Karpas-422 (cell line): ENCODE data around the gene PKP1. TPM values are rescaled to one million over a fixed set of nuclear protein-coding genes. Genes with fewer than 3 reads are reported as not detected.

Experiments used
- DNase-seq: peaks from one replicate; pipeline ENCODE4 v3.0.0-alpha.2; 2015
- H2AFZ ChIP-seq: fragments of 200-600 bp; sonication (generic); 2 replicates; pipeline ENCODE4 v1.6.1; 2014; ENCODE audit warnings: antibody characterized with exemption, low read length, mixed read lengths
- H3K27ac ChIP-seq: fragments of 200-600 bp; sonication (generic); 2 replicates; pipeline ENCODE4 v1.5.1; 2014; ENCODE audit warnings: mild to moderate bottlenecking, low read length, moderate library complexity
- H3K27me3 ChIP-seq: fragments of 200-600 bp; sonication (generic); 2 replicates; pipeline ENCODE4 v1.6.1; 2014; ENCODE audit warnings: low read length, mixed read lengths
- H3K36me3 ChIP-seq: fragments of 200-600 bp; sonication (generic); 2 replicates; pipeline ENCODE4 v1.6.1; 2014; ENCODE audit warnings: low read length, mixed read lengths; ENCODE audit not compliant: insufficient read depth
- H3K4me1 ChIP-seq: fragments of 200-600 bp; sonication (generic); 2 replicates; pipeline ENCODE4 v1.6.1; 2014; ENCODE audit warnings: mild to moderate bottlenecking, low read length, mixed read lengths
- H3K4me2 ChIP-seq: fragments of 200-600 bp; sonication (generic); 2 replicates; pipeline ENCODE4 v1.6.1; 2014; ENCODE audit warnings: low read length, low read depth, mild to moderate bottlenecking; ENCODE audit not compliant: poor library complexity, severe bottlenecking
- H3K4me3 ChIP-seq: fragments of 200-600 bp; sonication (generic); 2 replicates; pipeline ENCODE4 v1.5.1; 2014; ENCODE audit warnings: mild to moderate bottlenecking, antibody characterized with exemption, low read length, mixed read lengths
- H3K79me2 ChIP-seq: fragments of 200-600 bp; sonication (generic); 2 replicates; pipeline ENCODE4 v1.6.1; 2014; ENCODE audit warnings: mild to moderate bottlenecking, low read length, mixed read lengths
- H3K9ac ChIP-seq: fragments of 200-600 bp; sonication (generic); 2 replicates; pipeline ENCODE4 v1.6.0; 2014; ENCODE audit warnings: low read length
- H3K9me2 ChIP-seq: fragments of 200-600 bp; sonication (generic), shearing (Covaris generic); replicated peaks from 2 replicates; pipeline ENCODE4 v1.6.0; 2014; ENCODE audit warnings: mild to moderate bottlenecking, low read length, moderate library complexity; ENCODE audit not compliant: insufficient read depth
- H3K9me3 ChIP-seq: fragments of 300-700, 200-600 bp; sonication (generic); 2 replicates; pipeline ENCODE4 v1.6.1; 2014; ENCODE audit warnings: low read length, mixed read lengths
- H4K20me1 ChIP-seq: fragments of 200-600 bp; sonication (generic); 2 replicates; pipeline ENCODE4 v1.6.1; 2014; ENCODE audit warnings: mild to moderate bottlenecking, antibody characterized with exemption, low read length, low read depth; ENCODE audit not compliant: insufficient read depth
- total RNA-seq: library from RNA; depleted of rRNA; stranded (reverse); fragments of >200 nt; shearing (Covaris generic); gene quantifications from 2 replicates; pipeline ENCODE4 v1.2.3, GENCODE V29; 2014; ENCODE audit warnings: low replicate concordance; rRNA removed

PKP1 gene
- total RNA-seq, 1 experiment from 2014 or later, result not detected

DNA sequence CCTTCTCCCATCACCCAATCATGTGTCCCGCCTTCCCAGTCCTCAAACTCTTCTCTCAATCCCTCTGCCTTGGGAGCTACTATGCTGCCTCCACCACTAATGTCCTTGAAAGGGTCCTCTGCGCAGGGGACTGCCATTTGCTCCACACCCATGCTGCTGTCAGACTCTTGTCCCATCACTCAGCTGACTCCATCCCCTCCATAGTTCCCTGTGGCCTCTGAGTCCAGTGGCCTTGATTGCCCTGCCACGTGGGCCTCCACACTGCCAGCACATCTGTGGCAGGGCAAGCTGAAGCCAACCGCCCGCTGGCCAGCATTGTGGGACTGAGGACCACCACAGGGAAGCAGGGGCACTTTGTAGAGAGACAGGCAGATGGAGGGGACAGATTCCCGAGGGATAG lies 95.5 kb downstream of the PKP1 start:
- Histone ChIP-seq H3K4me3 (no peak overlapping the region), H3K4me1 (no peaks in the 10 kb centered on the region), H3K27ac (no peak overlapping the region), H3K36me3 (no peaks in the 10 kb centered on the region), H3K4me2 (no peak overlapping the region), H3K9me2 (no peaks in the 10 kb centered on the region), H3K9me3 (no peaks in the 10 kb centered on the region), H2AFZ (no peak overlapping the region), H4K20me1 (0 out of 2 replicates have a peak, but pooled peaks cover 4% of the 10 kb centered on the region), H3K27me3 (no peaks in the 10 kb centered on the region), H3K9ac (no peak overlapping the region), H3K79me2 (no peaks in the 10 kb centered on the region)
- no peak for DNase-seq

DNA sequence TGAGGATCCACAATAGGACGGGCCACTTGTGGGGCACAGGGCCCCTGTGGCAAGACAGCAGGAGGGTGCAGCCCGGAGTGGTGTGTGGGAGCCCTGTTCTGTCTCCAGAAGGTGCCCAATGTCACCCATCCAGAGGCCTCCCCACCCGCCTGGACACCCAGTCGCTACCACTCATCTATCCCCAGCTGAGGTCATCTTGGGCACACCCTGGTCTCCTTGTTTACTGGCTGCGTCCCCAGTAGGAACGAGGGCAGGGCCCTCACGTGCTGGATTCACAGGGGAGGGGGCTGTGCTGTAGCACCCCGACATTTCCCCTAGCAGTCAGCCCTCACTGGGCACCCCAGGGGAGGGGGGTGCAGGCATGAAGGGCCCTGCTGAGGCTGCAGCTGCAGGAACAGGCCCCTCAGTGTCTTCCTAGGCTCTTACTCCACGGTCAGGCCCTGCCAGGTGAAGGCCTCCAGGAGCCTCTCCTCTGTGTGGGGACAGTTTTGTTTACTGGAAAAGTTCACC lies 96.5 kb downstream of the PKP1 start:
- Histone ChIP-seq H3K4me1 (no peaks in the 10 kb centered on the region), H3K4me3 (no peak overlapping the region), H3K9me3 (no peaks in the 10 kb centered on the region), H2AFZ (no peak overlapping the region), H3K9ac (no peak overlapping the region), H3K27me3 (no peaks in the 10 kb centered on the region), H3K36me3 (no peaks in the 10 kb centered on the region), H3K4me2 (no peak overlapping the region), H3K9me2 (no peaks in the 10 kb centered on the region), H3K79me2 (no peaks in the 10 kb centered on the region), H4K20me1 (peaks cover 4% of the 10 kb centered on the region; the same call in 1 of the 2 replicates), H3K27ac (no peak overlapping the region)
- DNase-seq, result no peak

DNA sequence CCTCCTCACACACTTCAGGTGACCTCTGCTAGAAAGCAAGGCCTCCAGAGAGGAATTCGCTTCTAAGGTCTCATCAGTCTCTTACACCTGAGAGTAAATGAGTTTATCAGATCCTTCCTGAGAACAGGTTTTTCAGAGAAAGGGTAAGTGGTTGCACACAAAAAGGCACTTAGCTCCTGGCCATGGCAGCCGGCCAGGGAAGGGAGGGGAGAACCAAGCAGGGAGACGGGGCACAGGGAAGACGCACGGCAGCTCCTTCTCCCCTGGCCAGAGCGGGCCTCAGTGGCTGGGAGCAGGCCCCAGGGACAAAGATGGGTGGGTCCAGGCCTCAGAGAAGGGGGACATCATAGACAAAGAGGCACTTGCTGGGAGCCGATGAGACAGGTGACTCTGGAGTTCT lies 97.8 kb downstream of the PKP1 start:
- H3K36me3 ChIP-seq, result no peaks in the 10 kb centered on the region
- H3K9me3 ChIP-seq, result no peaks in the 10 kb centered on the region
- no peak overlapping the region for H3K9ac ChIP-seq
- H4K20me1 ChIP-seq, result peaks cover 4% of the 10 kb centered on the region; the same call in 1 of the 2 replicates
- H3K27ac ChIP-seq, result no peak overlapping the region
- no peaks in the 10 kb centered on the region for H3K9me2 ChIP-seq
- no peaks in the 10 kb centered on the region for H3K27me3 ChIP-seq
- no peak overlapping the region for H3K4me3 ChIP-seq
- no peaks in the 10 kb centered on the region for H3K4me1 ChIP-seq
- no peak overlapping the region for H2AFZ ChIP-seq
- H3K79me2 ChIP-seq, result no peaks in the 10 kb centered on the region
- no peak overlapping the region for H3K4me2 ChIP-seq
- no peak for DNase-seq

Other genes with a start within 250 kb of the PKP1 start
- gene CACNA1S, start 171.1 kb upstream of the PKP1 start, total RNA-seq, result not detected in 2 replicates
- gene ASCL5, start 156.3 kb upstream of the PKP1 start, total RNA-seq, result not detected in 2 replicates
- gene TMEM9, start 129.0 kb upstream of the PKP1 start, total RNA-seq, result 27.1 and 45.5 TPM in 2 replicates
- not detected in 2 replicates for gene IGFN1, start 92.7 kb upstream of the PKP1 start, total RNA-seq
- gene TNNT2, start 94.2 kb downstream of the PKP1 start, total RNA-seq, result 0.11 and 0.37 TPM in 2 replicates
- gene LAD1, start 115.8 kb downstream of the PKP1 start, total RNA-seq, result 0.76 and 1.2 TPM in 2 replicates
- gene TNNI1, start 138.2 kb downstream of the PKP1 start, total RNA-seq, result 333 and 375 TPM in 2 replicates
- gene PHLDA3, start 185.7 kb downstream of the PKP1 start, total RNA-seq, result not detected in 2 replicates
- 39.8 and 51.8 TPM in 2 replicates for gene CSRP1, start 223.6 kb downstream of the PKP1 start, total RNA-seq